Measurements from ENCODE around the gene DCTN4. TPM values are rescaled to one million over a fixed set of nuclear protein-coding genes. Genes with fewer than 3 reads are reported as not detected.
"Not testable (repeated sequence)": the region's sequence is repeated elsewhere in the genome, so short reads cannot be mapped to it uniquely, and the experiment has no call there.

DCTN4 gene
- total RNA-seq, 4 donors from 2014 or later: 50.1 to 73.1 (median 57.5) TPM

- H3K4me3 ChIP-seq (ENCODE audit: low read depth, poor library complexity, severe bottlenecking): no peak overlapping the region
- TF ChIP-seq, protein P1, sequence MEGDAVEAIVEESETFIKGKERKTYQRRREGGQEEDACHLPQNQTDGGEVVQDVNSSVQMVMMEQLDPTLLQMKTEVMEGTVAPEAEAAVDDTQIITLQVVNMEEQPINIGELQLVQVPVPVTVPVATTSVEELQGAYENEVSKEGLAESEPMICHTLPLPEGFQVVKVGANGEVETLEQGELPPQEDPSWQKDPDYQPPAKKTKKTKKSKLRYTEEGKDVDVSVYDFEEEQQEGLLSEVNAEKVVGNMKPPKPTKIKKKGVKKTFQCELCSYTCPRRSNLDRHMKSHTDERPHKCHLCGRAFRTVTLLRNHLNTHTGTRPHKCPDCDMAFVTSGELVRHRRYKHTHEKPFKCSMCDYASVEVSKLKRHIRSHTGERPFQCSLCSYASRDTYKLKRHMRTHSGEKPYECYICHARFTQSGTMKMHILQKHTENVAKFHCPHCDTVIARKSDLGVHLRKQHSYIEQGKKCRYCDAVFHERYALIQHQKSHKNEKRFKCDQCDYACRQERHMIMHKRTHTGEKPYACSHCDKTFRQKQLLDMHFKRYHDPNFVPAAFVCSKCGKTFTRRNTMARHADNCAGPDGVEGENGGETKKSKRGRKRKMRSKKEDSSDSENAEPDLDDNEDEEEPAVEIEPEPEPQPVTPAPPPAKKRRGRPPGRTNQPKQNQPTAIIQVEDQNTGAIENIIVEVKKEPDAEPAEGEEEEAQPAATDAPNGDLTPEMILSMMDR (IDR thresholded peaks at IDR 0.05): no peak
- TF ChIP-seq POLR2A (IDR thresholded peaks at IDR 0.05): no peak
- DNase-seq (ENCODE audit: low spot score in 2 of 2): no peak
- 78 to 85% methylated on average over 1 of the region's 1 CpG for WGBS, 2 donors
- intact Hi-C loops (cut with DNase I; ENCODE audit: low total_unique reads): no loop called here
These were observed 5.0 kb downstream of the DCTN4 start for GRCh38 chr5:150753863-150754262.

DNA sequence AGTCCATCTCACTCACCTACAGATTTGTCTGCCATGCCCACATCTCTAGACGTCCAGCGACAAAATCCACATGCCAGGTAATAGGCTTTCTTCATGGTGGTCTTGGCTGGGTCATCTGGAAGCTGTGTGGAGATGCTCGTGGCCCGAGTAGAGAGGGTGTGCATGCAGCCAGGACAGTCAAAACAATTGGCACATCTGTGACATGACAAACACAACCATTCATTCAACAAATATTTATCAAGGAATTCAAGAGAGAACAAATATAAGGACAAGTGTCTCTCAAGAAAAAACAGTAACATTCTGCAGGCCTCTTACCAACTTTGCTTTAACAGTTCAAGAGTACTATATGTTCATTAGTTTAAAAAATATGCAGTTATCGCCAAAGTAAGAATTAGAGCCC is 5.4 kb downstream of the DCTN4 start:
- no peak for TF ChIP-seq POLR2A (IDR thresholded peaks at IDR 0.05)
- no peak for DNase-seq (ENCODE audit: low spot score in 2 of 2)
- 86 to 87% methylated on average over 5 of the region's 5 CpGs for WGBS, 2 donors
- intact Hi-C loops (cut with DNase I; ENCODE audit: low total_unique reads): no loop called here
- H3K4me3 ChIP-seq (ENCODE audit: low read depth, poor library complexity, severe bottlenecking): no peak overlapping the region

GRCh38 chr5:150751096-150751891 is 7.5 kb downstream of the DCTN4 start:
- TF ChIP-seq, protein P1 (IDR thresholded peaks at IDR 0.05): no peak
- TF ChIP-seq POLR2A (IDR thresholded peaks at IDR 0.05): no peak
- 69 to 74% methylated on average over 3 of the region's 3 CpGs for WGBS, 2 donors
- H3K4me3 ChIP-seq (ENCODE audit: low read depth, poor library complexity, severe bottlenecking): no peak overlapping the region
- no peak for DNase-seq (ENCODE audit: low spot score in 2 of 2)
- intact Hi-C loops (cut with DNase I; ENCODE audit: low total_unique reads): no loop called here

DNA sequence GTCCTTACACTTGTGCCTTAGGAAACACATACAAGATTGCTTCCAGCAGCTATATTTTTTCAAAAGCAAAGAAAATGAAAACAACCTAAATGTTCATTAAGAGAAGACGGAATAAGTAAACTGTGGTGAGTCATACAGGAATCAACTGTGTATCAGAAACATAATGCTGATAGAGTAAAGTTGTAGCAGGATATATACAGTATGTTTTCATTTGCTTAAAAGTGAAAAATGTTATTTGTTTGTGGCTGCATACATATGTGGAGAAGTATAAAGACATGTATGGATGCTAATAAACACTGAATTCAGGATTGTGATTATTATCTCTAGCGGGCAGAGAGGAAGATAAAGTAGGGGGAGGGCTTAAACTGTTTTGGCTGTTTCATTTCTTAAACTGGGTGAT is 8.3 kb downstream of the DCTN4 start:
- 76 to 80% methylated on average over 2 of the region's 2 CpGs for WGBS, 2 donors
- no peak for TF ChIP-seq POLR2A (IDR thresholded peaks at IDR 0.05)
- TF ChIP-seq, protein P1 (IDR thresholded peaks at IDR 0.05): no peak
- no peak for DNase-seq (ENCODE audit: low spot score in 2 of 2)
- H3K4me3 ChIP-seq (ENCODE audit: low read depth, poor library complexity, severe bottlenecking): no peak overlapping the region
- intact Hi-C loops (cut with DNase I; ENCODE audit: low total_unique reads): no loop called here

- 91 to 92% methylated on average over 9 of the region's 9 CpGs for WGBS, 2 donors
- H3K4me3 ChIP-seq (ENCODE audit: low read depth, poor library complexity, severe bottlenecking); intact Hi-C loops (cut with DNase I; ENCODE audit: low total_unique reads); DNase-seq (ENCODE audit: low spot score in 2 of 2): not testable (repeated sequence)
These were observed 15.7 kb downstream of the DCTN4 start for GRCh38 chr5:150743142-150743488.

DNA sequence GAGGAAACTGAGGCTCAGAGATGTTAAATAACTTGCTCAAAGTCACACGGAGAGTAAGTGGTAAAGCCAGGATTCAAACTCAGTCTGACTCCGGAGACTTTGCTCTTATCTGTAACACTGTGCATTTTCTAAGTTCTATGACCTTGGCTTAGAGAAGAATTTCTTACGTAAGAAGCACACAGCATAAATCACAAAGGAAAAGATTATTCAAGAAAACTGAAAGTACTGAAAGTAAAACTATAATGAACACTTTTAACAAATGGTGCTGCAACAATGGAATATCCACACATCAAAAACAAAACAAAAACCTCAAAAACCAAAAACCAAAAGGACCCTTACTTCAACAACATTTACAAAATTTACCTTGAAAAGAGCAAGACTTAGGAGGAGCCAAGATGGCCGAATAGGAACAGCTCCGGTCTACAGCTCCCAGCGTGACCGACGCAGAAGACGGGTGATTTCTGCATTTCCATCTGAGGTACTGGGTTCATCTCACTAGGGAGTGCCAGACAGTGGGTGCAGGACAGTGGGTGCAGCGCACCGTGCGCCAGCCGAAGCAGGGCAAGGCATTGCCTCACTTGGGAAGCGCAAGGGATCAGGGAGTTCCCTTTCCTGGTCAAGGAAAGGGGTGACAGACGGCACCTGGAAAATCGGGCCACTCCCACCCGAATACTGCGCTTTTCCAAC is 16.2 kb downstream of the DCTN4 start:
- DNase-seq (ENCODE audit: low spot score in 2 of 2); H3K4me3 ChIP-seq (ENCODE audit: low read depth, poor library complexity, severe bottlenecking); intact Hi-C loops (cut with DNase I; ENCODE audit: low total_unique reads): not testable (repeated sequence)
- WGBS, 2 donors: 95 to 98% methylated on average over 18 of the region's 18 CpGs

GRCh38 chr5:150740992-150741391 is 17.8 kb downstream of the DCTN4 start:
- no peak for DNase-seq (ENCODE audit: low spot score in 2 of 2)
- no peak for TF ChIP-seq POLR2A (IDR thresholded peaks at IDR 0.05)
- TF ChIP-seq, protein P1 (IDR thresholded peaks at IDR 0.05): no peak
- intact Hi-C loops (cut with DNase I; ENCODE audit: low total_unique reads): no loop called here

More at GRCh38 chr5:150740992-150741391, 17.8 kb downstream of the DCTN4 start:
- no peak overlapping the region for H3K4me3 ChIP-seq (ENCODE audit: low read depth, poor library complexity, severe bottlenecking)
